Fibroblast of lung (primary cell): ENCODE measurements around the gene GYPC. TPM values are rescaled to one million over a fixed set of nuclear protein-coding genes. Genes with fewer than 3 reads are reported as not detected.

Source experiments
- DNase-seq, 2 donors: peaks; one replicate each; pipeline versions ENCODE4 v3.0.0 to v3.0.0-alpha.2; 2010; ENCODE audit warnings: low read depth in 2 of 2
- H2AFZ ChIP-seq: 2 replicates; pipeline ENCODE4 v1.5.1; 2012; ENCODE audit warnings: low read length, control low read depth, inconsistent platforms
- H3K27ac ChIP-seq: 2 replicates; pipeline ENCODE4 v1.5.1; 2011; ENCODE audit warnings: low read length, control low read depth; ENCODE audit not compliant: insufficient read depth
- H3K27me3 ChIP-seq: 2 replicates; pipeline ENCODE4 v1.5.1; 2011; ENCODE audit warnings: mild to moderate bottlenecking, low read length; ENCODE audit not compliant: control insufficient read depth, insufficient read depth
- H3K36me3 ChIP-seq: 2 replicates; pipeline ENCODE4 v1.5.1; 2011; ENCODE audit warnings: low read length; ENCODE audit not compliant: control insufficient read depth, insufficient read depth
- H3K4me1 ChIP-seq: 2 replicates; pipeline ENCODE4 v1.5.1; 2011; ENCODE audit warnings: low read length; ENCODE audit not compliant: control insufficient read depth, insufficient read depth; ENCODE audit errors: extremely low read depth
- H3K4me2 ChIP-seq: 2 replicates; pipeline ENCODE4 v1.5.1; 2011; ENCODE audit warnings: low read length, control low read depth; ENCODE audit not compliant: insufficient read depth; ENCODE audit errors: extremely low read depth
- H3K4me3 ChIP-seq, 4 experiments: fragments of 200-600 bp in 1 of 4; sonication (generic) in 1 of 4; replicated peaks in 1 of 4; 2 replicates each; pipeline ENCODE4 v1.5.1; 2011 to 2016; ENCODE audit warnings: low read length in 4 of 4, low read depth in 3 of 4, mild to moderate bottlenecking in 3 of 4, control low read depth in 2 of 4, inconsistent platforms in 1 of 4, mixed read lengths in 1 of 4; ENCODE audit not compliant: insufficient read depth in 1 of 4; ENCODE audit errors: control extremely low read depth in 1 of 4
- H3K79me2 ChIP-seq: 2 replicates; pipeline ENCODE4 v1.5.1; 2012; ENCODE audit warnings: mild to moderate bottlenecking, low read length, inconsistent platforms; ENCODE audit not compliant: control insufficient read depth, insufficient read depth
- H3K9ac ChIP-seq: 2 replicates; pipeline ENCODE4 v1.5.1; 2011; ENCODE audit warnings: mild to moderate bottlenecking, low read length, control low read depth; ENCODE audit not compliant: insufficient read depth
- H3K9me3 ChIP-seq: 2 replicates; pipeline ENCODE4 v1.5.1; 2012; ENCODE audit warnings: low read depth, low read length; ENCODE audit not compliant: control insufficient read depth, insufficient read depth
- H4K20me1 ChIP-seq: 2 replicates; pipeline ENCODE4 v1.5.1; 2011; ENCODE audit warnings: low read length; ENCODE audit not compliant: control insufficient read depth, insufficient read depth; ENCODE audit errors: extremely low read depth
- EZH2 ChIP-seq: IDR thresholded peaks from 2 replicates; pipeline ENCODE4 v1.5.1; 2012; ENCODE audit warnings: low read length, control low read depth, mild to moderate bottlenecking; ENCODE audit errors: missing control alignments
- polyA plus RNA-seq, 2 donors: library from polyadenylated mRNA; depleted of rRNA in 1 of 2; stranded (reverse) in 1 of 2; unstranded in 1 of 2; fragments of >200 nt; gene quantifications; 2 replicates each; pipeline ENCODE4 v1.2.1, GENCODE V29; 2011 to 2012; ENCODE audit warnings: missing spikeins in 1 of 2
- total RNA-seq: library from RNA; depleted of rRNA; stranded (reverse); fragments of >200 nt; gene quantifications from 2 replicates; pipeline ENCODE4 v1.2.1, GENCODE V29; 2014
- TF ChIP-seq, protein P1 (sequence below), 2 donors: IDR thresholded peaks in 1 of 2; conservative IDR thresholded peaks in 1 of 2; 1 replicate in 1 of 2; 2 replicates in 1 of 2; pipeline ENCODE4 v1.5.1; 2011 to 2012; ENCODE audit warnings: low read length in 2 of 2, control low read depth in 1 of 2, inconsistent platforms in 1 of 2, low read depth in 1 of 2, mild to moderate bottlenecking in 1 of 2

GYPC gene
- total and polyA plus RNA-seq, 2 donors (not counting 1 experiment from before 2014, with no cell fraction given), result 135 to 167 TPM

DNA sequence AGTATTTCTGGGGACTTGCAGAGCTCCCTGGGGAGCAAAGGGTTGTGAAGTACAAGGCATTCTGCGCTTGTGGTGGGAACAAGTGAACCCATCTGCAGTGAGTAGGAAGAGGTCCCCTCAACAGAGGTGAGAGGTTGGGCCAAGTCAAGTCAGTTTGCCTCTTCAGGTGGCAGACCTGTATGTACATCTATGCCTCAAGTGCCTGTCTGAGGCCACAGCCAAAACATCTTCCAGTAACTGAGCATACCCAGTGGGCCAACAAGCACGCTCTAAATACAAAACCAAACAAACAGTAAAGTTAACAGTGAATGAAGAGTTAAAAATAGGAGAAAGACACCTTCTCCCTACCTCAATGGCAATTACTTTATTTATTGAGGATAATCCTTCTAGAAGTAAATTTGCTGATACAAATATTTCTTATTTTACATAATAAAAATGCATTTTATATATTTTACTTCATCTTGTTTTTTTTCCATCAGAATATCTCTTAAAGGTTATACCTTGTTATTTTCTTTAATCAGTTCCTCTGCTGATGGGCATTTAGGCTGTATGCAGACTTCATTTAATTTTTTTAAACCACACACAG is 2.5 kb downstream of the GYPC start:
- peak overlapping the region; percentile 37 for H3K9ac ChIP-seq
- peak overlapping the region; percentile 61 for H3K4me2 ChIP-seq
- H3K27me3 ChIP-seq, result no peaks in the 10 kb centered on the region
- H3K79me2 ChIP-seq, result peaks cover 25% of the 10 kb centered on the region
- no peaks in the 10 kb centered on the region for H4K20me1 ChIP-seq
- H3K36me3 ChIP-seq, result no peaks in the 10 kb centered on the region
- peaks cover 14% of the 10 kb centered on the region for H3K4me1 ChIP-seq
- H3K9me3 ChIP-seq, result no peaks in the 10 kb centered on the region
- H2AFZ ChIP-seq, result no peak overlapping the region
- TF ChIP-seq EZH2, result no peak
- TF ChIP-seq, protein P1, sequence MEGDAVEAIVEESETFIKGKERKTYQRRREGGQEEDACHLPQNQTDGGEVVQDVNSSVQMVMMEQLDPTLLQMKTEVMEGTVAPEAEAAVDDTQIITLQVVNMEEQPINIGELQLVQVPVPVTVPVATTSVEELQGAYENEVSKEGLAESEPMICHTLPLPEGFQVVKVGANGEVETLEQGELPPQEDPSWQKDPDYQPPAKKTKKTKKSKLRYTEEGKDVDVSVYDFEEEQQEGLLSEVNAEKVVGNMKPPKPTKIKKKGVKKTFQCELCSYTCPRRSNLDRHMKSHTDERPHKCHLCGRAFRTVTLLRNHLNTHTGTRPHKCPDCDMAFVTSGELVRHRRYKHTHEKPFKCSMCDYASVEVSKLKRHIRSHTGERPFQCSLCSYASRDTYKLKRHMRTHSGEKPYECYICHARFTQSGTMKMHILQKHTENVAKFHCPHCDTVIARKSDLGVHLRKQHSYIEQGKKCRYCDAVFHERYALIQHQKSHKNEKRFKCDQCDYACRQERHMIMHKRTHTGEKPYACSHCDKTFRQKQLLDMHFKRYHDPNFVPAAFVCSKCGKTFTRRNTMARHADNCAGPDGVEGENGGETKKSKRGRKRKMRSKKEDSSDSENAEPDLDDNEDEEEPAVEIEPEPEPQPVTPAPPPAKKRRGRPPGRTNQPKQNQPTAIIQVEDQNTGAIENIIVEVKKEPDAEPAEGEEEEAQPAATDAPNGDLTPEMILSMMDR (conservative IDR thresholded peaks at IDR 0.05 in 1 of 2, IDR thresholded peaks at IDR 0.05 in 1 of 2; ENCODE audit: low read depth in 1 of 2, low read length in 2 of 2), result no peak
- peak overlapping the region; percentile 98 for H3K27ac ChIP-seq
- no peak for DNase-seq
- H3K4me3 ChIP-seq, result peak overlapping the region in 3 of 4 experiments; percentile 16 to 43 (median 40)

DNA sequence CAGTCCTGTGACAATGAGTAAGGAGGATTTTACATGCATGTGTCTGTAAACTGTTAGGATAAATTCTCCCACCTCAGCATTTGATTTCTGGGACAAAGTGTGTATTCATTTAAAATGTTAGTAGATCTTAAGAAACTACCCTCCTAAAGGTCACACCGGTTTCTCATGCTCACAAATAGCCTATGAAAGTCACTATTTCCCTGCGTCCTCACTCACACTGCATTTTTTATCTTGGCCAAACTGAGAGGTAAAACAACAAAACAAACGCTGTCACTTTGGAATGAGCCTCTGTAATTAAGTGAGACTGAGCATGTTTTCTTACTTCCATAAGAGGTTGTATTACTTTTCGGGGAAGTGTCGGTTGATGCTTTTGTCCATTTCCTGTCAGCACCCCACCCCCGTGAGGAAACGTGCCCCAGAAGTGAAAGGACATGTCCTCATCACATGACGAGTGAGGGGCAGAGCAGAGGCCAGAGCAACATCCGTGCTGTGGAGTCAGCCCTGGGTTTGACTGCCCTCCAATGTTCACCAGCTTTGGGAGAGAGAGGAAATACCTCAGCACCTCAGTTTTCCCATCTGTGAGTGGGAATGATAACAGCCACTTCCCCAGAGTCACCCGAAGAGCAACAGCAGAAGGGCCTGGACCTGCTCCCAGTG is 3.1 kb downstream of the GYPC start:
- Histone ChIP-seq H3K4me1 (peaks cover 14% of the 10 kb centered on the region), H3K36me3 (no peaks in the 10 kb centered on the region), H3K27me3 (no peaks in the 10 kb centered on the region), H3K27ac (peak overlapping the region; percentile 98), H3K79me2 (peaks cover 28% of the 10 kb centered on the region), H3K9me3 (no peaks in the 10 kb centered on the region), H4K20me1 (no peaks in the 10 kb centered on the region), H3K9ac (peak overlapping the region; percentile 21), H3K4me2 (peak overlapping the region; percentile 61), H2AFZ (no peak overlapping the region), H3K4me3 (peak overlapping the region in 2 of 4 experiments; percentile 9 to 34)
- TF ChIP-seq, protein P1 (conservative IDR thresholded peaks at IDR 0.05 in 1 of 2, IDR thresholded peaks at IDR 0.05 in 1 of 2; ENCODE audit: low read depth in 1 of 2, low read length in 2 of 2), result no peak
- TF ChIP-seq EZH2, result no peak
- peak; percentile 61 to 90 for DNase-seq

DNA sequence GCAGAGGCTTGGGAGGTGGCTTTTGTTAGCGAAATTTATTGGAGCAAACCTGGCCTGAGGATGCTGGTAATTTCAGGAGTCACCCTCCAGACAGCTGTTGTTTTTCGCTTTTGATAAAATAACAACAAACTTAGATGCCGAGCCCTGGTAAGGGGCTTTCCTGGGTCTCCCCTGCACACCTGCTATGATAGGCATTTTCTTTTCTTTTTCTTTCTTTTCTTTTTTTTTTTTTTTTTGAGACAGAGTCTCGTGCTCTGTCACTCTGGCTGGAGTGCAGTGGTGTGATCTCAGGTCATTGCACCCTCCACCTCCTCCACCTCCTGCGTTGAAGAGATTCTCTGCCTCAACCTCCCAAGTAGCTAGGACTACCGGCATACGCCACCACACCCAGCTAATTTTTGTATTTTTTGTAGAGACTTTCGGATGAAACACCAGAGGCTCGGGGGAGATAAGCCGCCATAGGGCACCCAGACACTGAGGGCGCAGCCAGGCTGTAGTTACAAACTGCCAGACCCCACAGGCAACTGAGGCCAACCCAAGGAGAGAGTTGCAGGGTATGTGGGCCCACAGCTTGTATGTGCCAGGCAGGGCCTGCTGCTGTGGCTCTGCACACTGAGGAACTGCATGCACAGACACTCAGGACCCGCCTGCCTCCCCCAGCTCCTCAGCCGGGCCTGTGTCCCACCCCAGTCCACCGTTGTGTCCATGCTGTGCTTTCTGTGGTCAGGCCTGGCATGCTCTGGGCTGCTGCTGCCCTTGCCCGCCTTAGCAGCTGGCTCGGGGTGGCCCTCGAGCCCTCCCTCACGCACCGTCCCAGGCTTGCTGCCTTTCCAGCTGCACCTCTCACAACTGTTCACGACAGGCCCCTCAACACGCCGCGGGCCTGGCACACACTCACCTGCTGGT is 3.9 kb downstream of the GYPC start:
- Histone ChIP-seq H3K9ac (no peak overlapping the region), H3K4me3 (no peak overlapping the region), H3K27ac (peak overlapping the region; percentile 98), H3K4me2 (no peak overlapping the region), H3K4me1 (peaks cover 14% of the 10 kb centered on the region), H3K9me3 (no peaks in the 10 kb centered on the region), H3K36me3 (no peaks in the 10 kb centered on the region), H2AFZ (no peak overlapping the region), H3K27me3 (no peaks in the 10 kb centered on the region), H4K20me1 (no peaks in the 10 kb centered on the region), H3K79me2 (peaks cover 30% of the 10 kb centered on the region)
- TF ChIP-seq EZH2, result no peak
- no peak for DNase-seq
